GM21390 (cell line): ENCODE data around the gene DPF3.

Experiments
- ATAC-seq: cut with Tn5 transposase; IDR thresholded peaks from one replicate; pipeline ENCODE4 v1.9.1; 2021; ENCODE audit not compliant: unreplicated experiment

The DPF3 gene

GRCh38 chr14:72904840-72905561 lies 11.1 kb upstream of the DPF3 start:
- no peak for ATAC-seq

DNA sequence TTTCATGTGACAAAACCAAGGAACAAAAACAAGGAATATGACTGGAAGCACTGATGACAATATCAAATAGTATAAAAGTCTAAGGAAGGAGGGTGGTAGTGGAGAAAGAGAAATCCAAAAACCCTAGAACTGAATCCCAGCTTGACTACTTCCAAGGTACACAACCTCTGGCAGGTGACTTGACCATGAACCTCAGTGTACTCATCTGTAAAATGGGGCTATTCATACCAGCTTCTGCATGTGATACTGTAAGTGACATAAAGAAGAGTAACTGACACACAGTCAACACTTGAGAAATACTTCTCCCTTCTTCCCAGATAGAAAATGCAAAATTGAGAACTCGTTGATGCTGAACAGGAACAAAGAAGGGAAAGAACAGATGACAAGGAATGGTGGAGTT lies 10.3 kb upstream of the DPF3 start:
- ATAC-seq = no peak

DNA sequence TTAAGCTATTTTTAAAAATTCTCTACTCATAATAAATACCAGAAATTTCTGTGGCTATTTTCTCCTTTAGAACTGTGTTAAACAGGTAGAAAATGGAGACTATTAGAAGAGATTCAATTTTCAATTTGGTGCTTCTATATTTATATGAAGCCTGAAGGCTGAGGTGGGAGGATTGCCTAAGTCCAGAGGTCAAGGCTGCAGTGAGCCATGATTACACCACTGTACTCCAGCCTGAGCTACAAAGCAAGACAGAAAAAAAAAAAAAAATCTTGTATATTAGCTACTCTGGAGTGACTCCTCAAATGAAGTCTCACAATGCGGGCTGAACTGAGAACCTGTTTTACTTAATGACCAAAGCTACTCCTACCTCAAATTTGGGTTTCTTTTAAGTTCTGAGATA lies 9.8 kb upstream of the DPF3 start:
- ATAC-seq = no peak

- no peak for ATAC-seq
These were observed 9.1 kb upstream of the DPF3 start for GRCh38 chr14:72902801-72903530.

- ATAC-seq = no peak
These were observed 7.5 kb upstream of the DPF3 start for GRCh38 chr14:72901361-72901760.

DNA sequence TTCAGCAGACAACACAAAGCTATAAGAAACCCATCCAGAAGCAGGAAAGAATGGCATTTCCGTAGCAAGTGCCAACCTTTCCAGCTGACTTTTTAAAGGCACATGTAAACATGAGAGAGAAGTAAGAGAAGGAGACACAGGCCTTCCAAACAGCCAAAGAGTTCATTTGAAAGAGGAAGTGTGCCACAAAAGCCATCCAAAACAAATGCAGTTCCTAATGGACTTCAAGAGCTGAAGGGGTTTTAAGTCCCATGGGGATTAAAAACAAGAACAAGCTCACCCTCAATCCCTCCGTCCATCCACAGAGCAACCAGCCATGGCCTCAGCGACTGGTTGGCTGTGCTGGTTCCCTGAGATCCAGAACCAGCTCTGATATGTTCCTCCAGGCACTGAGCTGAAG lies 4.5 kb upstream of the DPF3 start:
- ATAC-seq = no peak

GRCh38 chr14:72894623-72895378 lies 900 bp upstream of the DPF3 start:
- ATAC-seq = no peak

GRCh38 chr14:72894323-72894622 lies 372 bp upstream of the DPF3 start:
- no peak for ATAC-seq

- ATAC-seq = peak; percentile 12
These were observed 844 bp downstream of the DPF3 start for GRCh38 chr14:72892879-72893635.

DNA sequence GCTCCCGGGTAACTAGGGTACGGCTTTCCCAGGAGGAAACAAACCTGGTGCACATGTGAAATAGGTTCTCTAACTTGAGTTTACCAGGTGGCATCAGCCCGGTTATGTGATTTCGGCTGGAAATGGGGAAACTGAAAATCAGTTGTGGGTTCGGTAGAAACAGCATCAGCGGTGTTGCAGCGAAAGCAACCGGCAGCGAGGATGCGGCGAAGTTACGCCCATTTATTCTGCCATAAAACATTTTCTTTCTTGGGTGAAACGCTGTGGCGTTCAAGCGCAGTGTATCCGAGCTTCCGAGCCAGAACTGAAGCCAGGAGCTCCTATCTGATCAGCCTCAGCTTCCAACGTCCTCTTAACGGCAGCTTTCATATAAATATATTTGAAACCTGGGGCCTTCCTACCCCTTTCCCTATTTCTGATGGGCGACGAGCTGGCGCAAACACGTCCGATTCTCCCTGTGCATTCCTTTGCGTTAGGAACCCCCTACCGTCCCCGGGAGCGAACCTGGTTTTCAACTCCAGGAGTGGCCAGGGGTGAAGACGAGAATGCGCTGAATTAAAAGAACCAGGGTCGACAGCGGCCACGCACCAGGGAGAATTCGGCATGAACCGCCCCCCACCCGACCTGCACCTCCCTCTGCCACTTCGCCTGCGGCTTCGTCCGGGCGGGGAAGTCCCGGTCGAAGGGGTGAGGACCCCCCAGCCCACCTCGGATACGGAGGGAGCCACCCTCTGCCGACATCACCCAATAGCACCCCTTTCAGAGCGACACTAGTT lies 1.6 kb downstream of the DPF3 start:
- no peak for ATAC-seq

DNA sequence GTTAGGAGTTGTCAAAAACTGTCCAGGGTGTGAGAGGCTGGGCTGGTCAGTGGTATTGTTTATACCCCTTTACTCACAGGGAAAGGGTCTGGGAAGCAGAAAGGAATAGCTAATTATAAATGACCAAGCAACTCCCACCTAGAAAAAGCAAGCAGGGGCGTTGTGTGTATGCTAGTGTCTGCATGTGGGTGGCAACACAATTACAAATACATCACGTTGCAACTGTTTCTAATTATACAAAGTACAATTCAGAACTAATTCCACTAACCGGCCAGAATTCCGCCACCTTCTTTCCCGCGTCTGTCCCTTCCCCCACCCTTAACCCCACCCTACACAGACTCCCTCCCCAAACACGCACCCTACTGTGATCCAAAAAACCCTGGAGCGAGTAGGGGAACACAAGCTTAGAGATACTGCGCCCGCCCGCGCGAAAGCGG lies 2.2 kb downstream of the DPF3 start:
- ATAC-seq = no peak

- no peak for ATAC-seq
These were observed 4.5 kb downstream of the DPF3 start for GRCh38 chr14:72889366-72889765.

DNA sequence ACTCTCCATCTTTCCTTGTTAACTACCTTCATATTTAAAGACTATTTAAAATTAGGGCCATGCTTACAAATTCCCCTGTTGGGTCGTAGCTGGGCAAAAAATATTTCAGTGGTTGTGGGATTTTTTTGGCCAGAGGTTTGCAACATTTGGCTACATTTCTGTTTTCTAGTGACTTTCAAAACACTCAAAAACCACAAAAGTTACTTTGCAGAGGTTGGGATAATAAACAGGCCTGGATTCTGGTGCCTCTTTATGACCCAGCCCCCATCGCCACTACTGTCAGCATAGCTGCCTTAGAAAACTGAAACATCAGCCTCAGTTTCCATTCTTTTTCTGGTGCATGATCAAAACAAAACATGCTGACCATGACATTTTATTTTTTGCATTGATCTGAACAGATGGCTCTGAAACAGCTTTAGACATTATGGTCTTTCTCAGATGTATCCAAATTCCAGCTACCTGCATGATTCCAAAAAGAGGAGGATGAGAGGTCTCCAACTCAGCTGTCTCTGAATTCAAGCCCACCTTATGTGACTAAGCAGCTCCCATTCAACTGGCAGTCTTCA lies 5.2 kb downstream of the DPF3 start:
- ATAC-seq = no peak

DNA sequence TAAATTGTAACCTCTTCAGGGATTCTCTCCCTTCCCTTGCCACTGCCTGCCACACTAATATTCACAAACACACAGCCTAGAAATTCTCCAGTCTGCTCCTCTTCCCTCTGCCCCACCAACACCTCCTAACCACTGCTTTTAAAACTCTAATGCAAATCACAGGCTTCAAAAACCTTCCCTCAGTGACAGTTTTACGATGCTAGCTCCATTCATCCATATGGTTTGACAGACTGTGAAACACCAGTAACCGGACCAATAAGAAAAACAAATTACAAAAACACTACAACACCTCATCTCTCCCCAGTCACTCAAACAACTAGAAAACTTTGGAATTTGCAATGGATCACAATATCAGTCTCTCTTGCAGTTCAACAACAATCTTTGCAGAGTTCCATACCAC lies 5.7 kb downstream of the DPF3 start:
- ATAC-seq = no peak

GRCh38 chr14:72887514-72887913 lies 6.4 kb downstream of the DPF3 start:
- no peak for ATAC-seq

DNA sequence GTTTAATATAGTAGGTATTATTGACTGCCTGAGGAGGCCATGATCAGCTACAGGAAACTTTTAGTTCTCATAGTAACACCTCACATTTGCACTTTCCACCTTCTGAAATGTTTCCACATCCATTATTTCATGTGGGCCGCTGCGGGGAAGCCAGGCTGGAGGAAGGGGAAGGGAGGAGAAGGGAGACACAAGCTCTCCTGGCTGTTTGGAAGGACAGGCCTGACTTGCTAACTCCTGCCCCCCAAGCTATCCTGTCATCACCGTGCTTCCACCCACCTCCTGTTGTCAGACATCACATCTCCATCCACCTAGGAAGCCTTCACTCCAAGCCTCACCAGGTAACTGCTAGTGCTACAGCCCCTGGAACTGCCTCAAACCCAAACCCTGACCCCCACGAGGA lies 9.5 kb downstream of the DPF3 start:
- ATAC-seq = no peak

- no peak for ATAC-seq
These were observed 9.9 kb downstream of the DPF3 start for GRCh38 chr14:72883961-72884360.

- ATAC-seq = no peak
These were observed 10.8 kb downstream of the DPF3 start for GRCh38 chr14:72883109-72883508.

GRCh38 chr14:72882463-72882862 lies 11.4 kb downstream of the DPF3 start:
- no peak for ATAC-seq

DNA sequence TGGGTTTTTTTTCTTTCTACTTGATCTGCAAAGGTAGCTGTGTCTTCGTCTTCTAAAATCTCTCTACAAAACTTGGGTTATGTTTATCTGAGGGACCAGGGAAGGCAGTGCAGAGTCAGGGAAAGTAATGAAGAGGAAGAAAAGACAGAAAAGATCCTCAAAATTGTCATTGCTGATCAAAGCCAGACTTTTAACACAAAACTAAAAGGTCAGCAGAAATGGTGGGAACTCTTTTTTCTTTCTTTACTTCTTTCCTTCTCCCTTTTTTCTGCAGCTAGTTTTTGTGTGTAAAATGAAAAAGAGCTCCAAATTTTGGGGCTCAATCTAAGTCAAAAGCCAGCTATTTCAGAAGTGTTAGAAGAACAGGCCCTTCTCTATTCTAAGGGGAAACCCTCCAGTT lies 11.9 kb downstream of the DPF3 start:
- no peak for ATAC-seq
